Measurements from ENCODE around the gene ALPL. TPM values are rescaled to one million over a fixed set of nuclear protein-coding genes. Genes with fewer than 3 reads are reported as not detected.

ALPL gene
- total and polyA plus RNA-seq, 12 donors = 21.9 to 752 (median 70.6) TPM

GRCh38 chr1:21590126-21590880, 81.1 kb downstream of the ALPL start:
- DNase-seq = peak in 1 of 7 donors; percentile 33
- Histone ChIP-seq H3K27me3 (no peaks in the 10 kb centered on the region), H3K4me3 (no peak overlapping the region), H3K9me3 (replicated peaks in 1 of 3) (no peaks in the 10 kb centered on the region), H3K36me3 (replicated peaks in 1 of 2) (no peaks in the 10 kb centered on the region), H3K27ac (peak overlapping the region in 2 of 5 donors; percentile 5 to 34), H3K4me1 (replicated peaks in 1 of 2) (peaks cover 20 to 28% of the 10 kb centered on the region in 2 donors)
- WGBS, 4 donors = 4 to 52% (median 33%) methylated on average over 5 to 23 of the region's 23 CpGs
- no peak for TF ChIP-seq CTCF (IDR thresholded peaks at IDR 0.05)
- TF ChIP-seq POLR2A (IDR thresholded peaks at IDR 0.05) = no peak
- intact Hi-C loops (cut with DNase I) = no loop called here

GRCh38 chr1:21590934-21591333, 81.7 kb downstream of the ALPL start:
- H3K4me3 ChIP-seq = no peak overlapping the region
- H3K36me3 ChIP-seq (replicated peaks in 1 of 2) = no peaks in the 10 kb centered on the region
- no peak for TF ChIP-seq POLR2A (IDR thresholded peaks at IDR 0.05)
- no peak for TF ChIP-seq CTCF (IDR thresholded peaks at IDR 0.05)
- H3K9me3 ChIP-seq (replicated peaks in 1 of 3) = no peaks in the 10 kb centered on the region
- H3K27ac ChIP-seq = peak overlapping the region in 1 of 5 donors; percentile 5
- peak in 1 of 7 donors; percentile 57 for DNase-seq
- WGBS, 4 donors = 34 to 48% (median 45%) methylated on average over 12 to 13 of the region's 13 CpGs
- H3K4me1 ChIP-seq (replicated peaks in 1 of 2) = peaks cover 15 to 22% of the 10 kb centered on the region in 2 donors
- intact Hi-C loops (cut with DNase I) = no loop called here
- no peaks in the 10 kb centered on the region for H3K27me3 ChIP-seq

- DNase-seq = no peak
- no peak overlapping the region for H3K4me3 ChIP-seq
- intact Hi-C loops (cut with DNase I) = no loop called here
- no peak overlapping the region for H3K27ac ChIP-seq
- WGBS, 4 donors = 75 to 84% (median 79%) methylated on average over 10 to 12 of the region's 12 CpGs
- no peaks in the 10 kb centered on the region for H3K9me3 ChIP-seq (replicated peaks in 1 of 3)
- no peaks in the 10 kb centered on the region for H3K36me3 ChIP-seq (replicated peaks in 1 of 2)
- peaks cover 2 to 14% of the 10 kb centered on the region in 2 donors for H3K4me1 ChIP-seq (replicated peaks in 1 of 2)
- H3K27me3 ChIP-seq = no peaks in the 10 kb centered on the region
- TF ChIP-seq CTCF (IDR thresholded peaks at IDR 0.05) (no peak), POLR2A (IDR thresholded peaks at IDR 0.05) (no peak)
Measured at GRCh38 chr1:21592086-21592865, 83.1 kb downstream of the ALPL start.

GRCh38 chr1:21593231-21593630, 84.0 kb downstream of the ALPL start:
- intact Hi-C loops (cut with DNase I) = no loop called here
- Histone ChIP-seq H3K4me1 (replicated peaks in 1 of 2) (peaks cover 0 to 14% of the 10 kb centered on the region in 2 donors), H3K9me3 (replicated peaks in 1 of 3) (no peaks in the 10 kb centered on the region), H3K27me3 (no peaks in the 10 kb centered on the region), H3K36me3 (replicated peaks in 1 of 2) (no peaks in the 10 kb centered on the region), H3K27ac (no peak overlapping the region), H3K4me3 (no peak overlapping the region)
- TF ChIP-seq POLR2A (IDR thresholded peaks at IDR 0.05) (no peak), CTCF (IDR thresholded peaks at IDR 0.05) (no peak)
- DNase-seq = no peak
- WGBS, 4 donors = 56 to 90% (median 83%) methylated on average over 5 to 8 of the region's 8 CpGs
